Panc1 (cell line): ENCODE measurements around the gene CDC16. TPM values are rescaled to one million over a fixed set of nuclear protein-coding genes. Genes with fewer than 3 reads are reported as not detected.

Experiments
- ATAC-seq: fragments of 200-7000 bp; cut with Tn5 transposase; 2 replicates; pipeline ENCODE4 v1.9.1; 2020; ENCODE audit warnings: mild to moderate bottlenecking, moderate library complexity
- BruUV-seq: library from RNA; stranded (reverse); fragments of 400-500 nt; replicated peaks from 2 replicates; lab custom pipeline; 2021; lab: Mats Ljungman, UMichigan
- CTCF ChIA-PET: fragments of 300-600 bp; sonication (Branson Sonifier 250); formaldehyde crosslinking; loops from one replicate; lab custom pipeline; 2022; ENCODE audit warnings: antibody characterized with exemption; lab: Charles Lee
- POLR2A ChIA-PET: fragments of 300-600 bp; sonication (Branson Sonifier 250); formaldehyde crosslinking; loops from one replicate; lab custom pipeline; 2022; ENCODE audit warnings: antibody characterized with exemption; lab: Charles Lee
- DNase-seq: peaks from one replicate; pipeline ENCODE4 v3.0.0-alpha.2; 2010; ENCODE audit warnings: low read depth, low spot score
- H3K27ac ChIP-seq: 2 replicates; pipeline ENCODE4 v1.5.1; 2011; ENCODE audit warnings: mild to moderate bottlenecking, low read length, inconsistent platforms
- H3K27me3 ChIP-seq: fragments of 200-500 bp; sonication (Bioruptor generic); 2 replicates; pipeline ENCODE4 v1.6.0; 2014; ENCODE audit warnings: low read length, inconsistent platforms; ENCODE audit not compliant: control insufficient read depth, insufficient read depth
- H3K36me3 ChIP-seq: fragments of 200-500 bp; sonication (Bioruptor generic); 2 replicates; pipeline ENCODE4 v1.5.1; 2014; ENCODE audit warnings: inconsistent platforms, mild to moderate bottlenecking, low read length, moderate library complexity; ENCODE audit not compliant: control insufficient read depth, insufficient read depth
- H3K4me1 ChIP-seq: 2 replicates; pipeline ENCODE4 v1.5.1; 2011; ENCODE audit warnings: inconsistent platforms, mild to moderate bottlenecking, low read length, moderate library complexity; ENCODE audit not compliant: control insufficient read depth, insufficient read depth
- H3K4me3 ChIP-seq, 2 experiments: 2 replicates each; pipeline ENCODE4 v1.5.1; 2011 to 2012; ENCODE audit warnings: low read depth in 2 of 2, low read length in 2 of 2, mild to moderate bottlenecking in 2 of 2, inconsistent platforms in 1 of 2, moderate library complexity in 1 of 2
- H3K9me3 ChIP-seq: fragments of 200-500 bp; sonication (Bioruptor generic); 2 replicates; pipeline ENCODE4 v1.5.1; 2014; ENCODE audit warnings: low read depth, mild to moderate bottlenecking, inconsistent platforms, low read length, moderate library complexity; ENCODE audit not compliant: control insufficient read depth, insufficient read depth
- CTCF ChIP-seq: fragments of 450-650 bp; IDR thresholded peaks from 2 replicates; pipeline ENCODE4 v1.5.1; 2017; ENCODE audit warnings: mild to moderate bottlenecking
- POLR2AphosphoS5 ChIP-seq: IDR thresholded peaks from 2 replicates; pipeline ENCODE4 v1.6.1; 2012; ENCODE audit warnings: mild to moderate bottlenecking, low read depth, low read length, moderate library complexity
- REST ChIP-seq, 2 experiments: IDR thresholded peaks; 2 replicates each; pipeline ENCODE4 v1.6.1; 2011 to 2012; ENCODE audit warnings: low read depth in 2 of 2, control low read depth in 1 of 2, low read length in 1 of 2, mild to moderate bottlenecking in 1 of 2, moderate library complexity in 1 of 2; ENCODE audit not compliant: insufficient read depth in 1 of 2
- SIN3A ChIP-seq: IDR thresholded peaks from 2 replicates; pipeline ENCODE4 v1.6.1; 2012; ENCODE audit warnings: low read depth, mild to moderate bottlenecking, low read length, moderate library complexity, borderline replicate concordance; ENCODE audit not compliant: insufficient read depth
- TCF7L2 ChIP-seq: IDR thresholded peaks from 2 replicates; pipeline ENCODE4 v1.6.1; 2011; ENCODE audit warnings: mild to moderate bottlenecking, low read depth, low read length, inconsistent platforms
- in situ Hi-C: cut with HindIII; loops from 2 replicates; pipeline ENCODE4 v1.10.0; 2016; ENCODE audit warnings: low sequenced_read_pairs, low pct_unique_long_range_greater_than_20kb
- intact Hi-C: fragments of 100-400 bp; cut with micrococcal nuclease; formaldehyde crosslinking; loops from one replicate; pipeline ENCODE4 v1.10.0; 2022; ENCODE audit not compliant: unreplicated experiment
- total RNA-seq: library from RNA; stranded (reverse); gene quantifications from one replicate; pipeline ENCODE4 v1.2.1, GENCODE V29; 2021; ENCODE audit not compliant: unreplicated experiment

Gene CDC16
- total RNA-seq, 1 experiment from 2014 or later, result 51.8 TPM

- no peak for TF ChIP-seq SIN3A
- TF ChIP-seq POLR2AphosphoS5, result no peak
- no peak for TF ChIP-seq REST (IDR thresholded peaks at IDR 0.05; ENCODE audit: insufficient read depth in 1 of 2, low read depth in 2 of 2, low read length in 1 of 2)
- TF ChIP-seq TCF7L2, result no peak
- no peak for TF ChIP-seq CTCF
- ATAC-seq (no peak), DNase-seq (no peak)
- H3K9me3 ChIP-seq, result no peaks in the 10 kb centered on the region
- BruUV-seq, result no TSS peak
- H3K4me1 ChIP-seq, result no peaks in the 10 kb centered on the region
- peaks cover 22% of the 10 kb centered on the region; the same call in 1 of the 2 replicates for H3K36me3 ChIP-seq
- intact Hi-C loops, result no loop called here
- in situ Hi-C loops, result no loop called here
- CTCF ChIA-PET, result no interaction called here
- H3K4me3 ChIP-seq, result no peak overlapping the region
- POLR2A ChIA-PET, result interaction anchor here (0.7 kb wide), 1 partner anchor 11 kb away, joined by 3 read pairs; no protein-coding TSS in a partner anchor
- no peak overlapping the region for H3K27ac ChIP-seq
- no peaks in the 10 kb centered on the region for H3K27me3 ChIP-seq
These were observed 33.9 kb downstream of the CDC16 start for GRCh38 chr13:114268344-114269280.

GRCh38 chr13:114269281-114269770 lies 34.6 kb downstream of the CDC16 start:
- H3K36me3 ChIP-seq, result peaks cover 22% of the 10 kb centered on the region; the same call in 1 of the 2 replicates
- in situ Hi-C loops, result no loop called here
- H3K27ac ChIP-seq, result no peak overlapping the region
- intact Hi-C loops, result no loop called here
- ATAC-seq, result no peak
- CTCF ChIA-PET, result no interaction called here
- H3K4me1 ChIP-seq, result no peaks in the 10 kb centered on the region
- BruUV-seq, result no TSS peak
- no peak for TF ChIP-seq CTCF
- TF ChIP-seq POLR2AphosphoS5, result no peak
- TF ChIP-seq TCF7L2, result no peak
- TF ChIP-seq REST (IDR thresholded peaks at IDR 0.05; ENCODE audit: insufficient read depth in 1 of 2, low read depth in 2 of 2, low read length in 1 of 2), result no peak
- TF ChIP-seq SIN3A, result no peak
- no peak overlapping the region for H3K4me3 ChIP-seq
- H3K9me3 ChIP-seq, result no peaks in the 10 kb centered on the region
- DNase-seq, result no peak
- POLR2A ChIA-PET, result interaction anchor here (0.7 kb wide), 1 partner anchor 10 kb away, joined by 3 read pairs; no protein-coding TSS in a partner anchor
- H3K27me3 ChIP-seq, result no peaks in the 10 kb centered on the region
